H9 (cell line): ENCODE data around the gene TTC3. TPM values are rescaled to one million over a fixed set of nuclear protein-coding genes. Genes with fewer than 3 reads are reported as not detected.
A peak's percentile ranks its signal among the peaks of the same experiment; 100 is the strongest.

Source experiments
- DNase-seq: peaks from one replicate; pipeline ENCODE4 v3.0.0-alpha.2; 2017
- H2AFZ ChIP-seq: one replicate; pipeline ENCODE4 v1.6.1; 2013; ENCODE audit warnings: mild to moderate bottlenecking, low read length, control low read depth, moderate library complexity
- H2AK5ac ChIP-seq: 2 replicates; pipeline ENCODE4 v1.6.1; 2013; ENCODE audit warnings: low read length, control low read depth, mixed read lengths; ENCODE audit not compliant: insufficient read length
- H2BK120ac ChIP-seq: one replicate; pipeline ENCODE4 v1.6.1; 2013; ENCODE audit warnings: low read depth, mild to moderate bottlenecking, low read length, control low read depth, inconsistent platforms; ENCODE audit not compliant: poor library complexity, severe bottlenecking
- H2BK12ac ChIP-seq: 2 replicates; pipeline ENCODE4 v1.6.1; 2013; ENCODE audit warnings: low read length, control low read depth, mixed read lengths, low read depth; ENCODE audit not compliant: insufficient read length
- H2BK15ac ChIP-seq: 2 replicates; pipeline ENCODE4 v1.6.1; 2013; ENCODE audit warnings: low read depth, low read length, control low read depth
- H2BK20ac ChIP-seq: one replicate; pipeline ENCODE4 v1.6.1; 2013; ENCODE audit warnings: low read depth, mild to moderate bottlenecking, low read length, control low read depth, inconsistent platforms; ENCODE audit not compliant: poor library complexity, severe bottlenecking
- H2BK5ac ChIP-seq: 2 replicates; pipeline ENCODE4 v1.6.1; 2013; ENCODE audit warnings: low read length, control low read depth, mixed read lengths; ENCODE audit not compliant: insufficient read length
- H3K14ac ChIP-seq: 2 replicates; pipeline ENCODE4 v1.6.1; 2013; ENCODE audit warnings: low read length, control low read depth; ENCODE audit not compliant: insufficient read depth
- H3K18ac ChIP-seq: 2 replicates; pipeline ENCODE4 v1.6.1; 2013; ENCODE audit warnings: low read depth, mild to moderate bottlenecking, mixed read lengths, low read length, control low read depth; ENCODE audit not compliant: insufficient read length
- H3K23ac ChIP-seq: 2 replicates; pipeline ENCODE4 v1.6.1; 2013; ENCODE audit warnings: low read length, control low read depth, mixed read lengths, low read depth; ENCODE audit not compliant: insufficient read length
- H3K23me2 ChIP-seq: 2 replicates; pipeline ENCODE4 v1.6.1; 2013; ENCODE audit warnings: low read depth, mild to moderate bottlenecking, mixed read lengths, low read length, control low read depth; ENCODE audit not compliant: insufficient read length, poor library complexity, severe bottlenecking
- H3K27ac ChIP-seq: 2 replicates; pipeline ENCODE4 v1.5.1; 2013; ENCODE audit warnings: low read length, control low read depth, mixed read lengths, low read depth; ENCODE audit not compliant: insufficient read length
- H3K27me3 ChIP-seq: 2 replicates; pipeline ENCODE4 v1.6.1; 2013; ENCODE audit warnings: low read length, control low read depth, inconsistent platforms; ENCODE audit not compliant: insufficient read depth
- H3K4ac ChIP-seq: 2 replicates; pipeline ENCODE4 v1.6.1; 2013; ENCODE audit warnings: low read depth, mild to moderate bottlenecking, control low read depth, inconsistent platforms, low read length, moderate library complexity
- H3K4me1 ChIP-seq: 2 replicates; pipeline ENCODE4 v1.6.1; 2013; ENCODE audit warnings: low read length, control low read depth, inconsistent platforms; ENCODE audit not compliant: insufficient read depth
- H3K4me2 ChIP-seq: 2 replicates; pipeline ENCODE4 v1.6.1; 2013; ENCODE audit warnings: low read length, control low read depth, mixed read lengths; ENCODE audit not compliant: insufficient read length, insufficient read depth
- H3K56ac ChIP-seq: 2 replicates; pipeline ENCODE4 v1.6.1; 2013; ENCODE audit warnings: low read depth, mild to moderate bottlenecking, mixed read lengths, low read length, control low read depth; ENCODE audit not compliant: insufficient read length
- H3K79me1 ChIP-seq: 2 replicates; pipeline ENCODE4 v1.6.1; 2013; ENCODE audit warnings: low read depth, mild to moderate bottlenecking, moderate library complexity, low read length, control low read depth, inconsistent platforms; ENCODE audit not compliant: insufficient read depth, poor library complexity, severe bottlenecking
- H3K79me2 ChIP-seq: 2 replicates; pipeline ENCODE4 v1.6.1; 2013; ENCODE audit warnings: low read length, control low read depth, inconsistent platforms; ENCODE audit not compliant: insufficient read depth
- H3K9ac ChIP-seq: 2 replicates; pipeline ENCODE4 v1.6.1; 2013; ENCODE audit warnings: low read length, control low read depth, mixed read lengths; ENCODE audit not compliant: insufficient read length; ENCODE audit errors: extremely low read depth
- H3K9me3 ChIP-seq: one replicate; pipeline ENCODE4 v1.6.1; 2013; ENCODE audit warnings: low read depth, low read length, inconsistent platforms; ENCODE audit not compliant: control insufficient read depth
- H3T11ph ChIP-seq: one replicate; pipeline ENCODE4 v1.6.1; 2013; ENCODE audit warnings: mild to moderate bottlenecking, low read length, control low read depth, inconsistent platforms
- H4K20me1 ChIP-seq: one replicate; pipeline ENCODE4 v1.6.1; 2013; ENCODE audit not compliant: control insufficient read depth, insufficient read length, insufficient read depth
- H4K5ac ChIP-seq: 2 replicates; pipeline ENCODE4 v1.6.1; 2013; ENCODE audit warnings: low read depth, mild to moderate bottlenecking, mixed read lengths, low read length, control low read depth; ENCODE audit not compliant: insufficient read length
- H4K8ac ChIP-seq: replicated peaks from 2 replicates; pipeline ENCODE4 v1.6.1; 2013; ENCODE audit warnings: low read length, control low read depth, mixed read lengths, low read depth; ENCODE audit not compliant: insufficient read length
- H4K91ac ChIP-seq: 2 replicates; pipeline ENCODE4 v1.6.1; 2013; ENCODE audit warnings: low read depth, mild to moderate bottlenecking, moderate library complexity, mixed read lengths, low read length, control low read depth; ENCODE audit not compliant: insufficient read length
- H3K27ac Mint-ChIP-seq, 3 experiments: 2 replicates in 2 of 3; 3 replicates in 1 of 3; pipeline ENCODE4 v1.8.0; 2020 to 2021; ENCODE audit warnings: mixed read lengths in 3 of 3, mild to moderate bottlenecking in 1 of 3, moderate library complexity in 1 of 3
- H3K27me3 Mint-ChIP-seq: 2 replicates; pipeline ENCODE4 v1.8.0; 2021; ENCODE audit warnings: low read depth, mild to moderate bottlenecking, moderate library complexity, mixed read lengths
- H3K36me3 Mint-ChIP-seq, 3 experiments: 2 replicates in 2 of 3; 3 replicates in 1 of 3; pipeline ENCODE4 v1.8.0; 2020 to 2021; ENCODE audit warnings: low read depth in 3 of 3, mixed read lengths in 3 of 3; ENCODE audit not compliant: insufficient read depth in 1 of 3
- H3K4me1 Mint-ChIP-seq, 2 experiments: 2 replicates each; pipeline ENCODE4 v1.8.0; 2020; ENCODE audit warnings: mixed read lengths in 2 of 2
- H3K4me3 Mint-ChIP-seq, 2 experiments: 2 replicates in 1 of 2; 3 replicates in 1 of 2; pipeline ENCODE4 v1.8.0; 2020 to 2021; ENCODE audit warnings: mild to moderate bottlenecking in 2 of 2, mixed read lengths in 2 of 2, moderate library complexity in 1 of 2
- H3K9me3 Mint-ChIP-seq, 2 experiments: 2 replicates in 1 of 2; 3 replicates in 1 of 2; pipeline ENCODE4 v1.8.0; 2020; ENCODE audit warnings: mild to moderate bottlenecking in 2 of 2, mixed read lengths in 2 of 2, moderate library complexity in 1 of 2
- whole genome bisulfite sequencing: extraction: QIAGEN DNeasy Blood & Tissue Kit; methylation state at CpG from one replicate; pipeline ENCODE4 v1.1.7; 2013; ENCODE audit warnings: missing lambda C conversion rate, low lambda C conversion rate, mixed read lengths; ENCODE audit not compliant: insufficient read length; ENCODE audit errors: extremely low coverage; 5-methylcytosine and 5-hydroxymethylcytosine counted together
- total RNA-seq: library from RNA; stranded (reverse); gene quantifications from 2 replicates; pipeline ENCODE4 v1.2.1, GENCODE V29; 2021
- TF ChIP-seq, protein P1 (sequence below): fragments of 200-600 bp; sonication (generic); conservative IDR thresholded peaks from 3 replicates; pipeline ENCODE4 v1.8.0; 2021; ENCODE audit warnings: antibody characterized with exemption, mild to moderate bottlenecking

Gene TTC3
- total RNA-seq, 1 experiment from 2014 or later = 46.5 TPM

GRCh38 chr21:37192019-37192418 is 119.0 kb downstream of the TTC3 start:
- Histone ChIP-seq H3K27ac (no peak overlapping the region), H2BK20ac (no peak overlapping the region), H3K4ac (no peak overlapping the region), H2BK120ac (no peak overlapping the region), H3K23ac (no peak overlapping the region), H3K23me2 (no peaks in the 10 kb centered on the region), H2BK15ac (no peak overlapping the region), H3K18ac (no peak overlapping the region), H4K20me1 (no peaks in the 10 kb centered on the region), H3K27me3 (no peaks in the 10 kb centered on the region), H3K79me1 (no peaks in the 10 kb centered on the region), H2BK5ac (no peak overlapping the region), H3K79me2 (no peaks in the 10 kb centered on the region), H4K91ac (no peak overlapping the region), H4K5ac (no peak overlapping the region), H3K9ac (no peak overlapping the region), H4K8ac (no peak overlapping the region), H3K9me3 (no peaks in the 10 kb centered on the region), H3T11ph (no peak overlapping the region), H2BK12ac (no peak overlapping the region), H3K4me1 (no peaks in the 10 kb centered on the region), H3K56ac (no peak overlapping the region), H3K4me2 (no peak overlapping the region), H3K14ac (no peak overlapping the region), H2AK5ac (no peak overlapping the region), H2AFZ (no peak overlapping the region)
- Mint-ChIP-seq H3K4me1 (peaks cover 12 to 13% of the 10 kb centered on the region in 2 experiments), H3K27ac (peak overlapping the region in 1 of 3 experiments; percentile 34; a peak in 1 of 7 replicates), H3K4me3 (no peak overlapping the region), H3K27me3 (no peaks in the 10 kb centered on the region), H3K36me3 (peaks cover 14 to 36% (median 23%) of the 10 kb centered on the region in 3 experiments), H3K9me3 (no peaks in the 10 kb centered on the region)
- TF ChIP-seq, protein P1, sequence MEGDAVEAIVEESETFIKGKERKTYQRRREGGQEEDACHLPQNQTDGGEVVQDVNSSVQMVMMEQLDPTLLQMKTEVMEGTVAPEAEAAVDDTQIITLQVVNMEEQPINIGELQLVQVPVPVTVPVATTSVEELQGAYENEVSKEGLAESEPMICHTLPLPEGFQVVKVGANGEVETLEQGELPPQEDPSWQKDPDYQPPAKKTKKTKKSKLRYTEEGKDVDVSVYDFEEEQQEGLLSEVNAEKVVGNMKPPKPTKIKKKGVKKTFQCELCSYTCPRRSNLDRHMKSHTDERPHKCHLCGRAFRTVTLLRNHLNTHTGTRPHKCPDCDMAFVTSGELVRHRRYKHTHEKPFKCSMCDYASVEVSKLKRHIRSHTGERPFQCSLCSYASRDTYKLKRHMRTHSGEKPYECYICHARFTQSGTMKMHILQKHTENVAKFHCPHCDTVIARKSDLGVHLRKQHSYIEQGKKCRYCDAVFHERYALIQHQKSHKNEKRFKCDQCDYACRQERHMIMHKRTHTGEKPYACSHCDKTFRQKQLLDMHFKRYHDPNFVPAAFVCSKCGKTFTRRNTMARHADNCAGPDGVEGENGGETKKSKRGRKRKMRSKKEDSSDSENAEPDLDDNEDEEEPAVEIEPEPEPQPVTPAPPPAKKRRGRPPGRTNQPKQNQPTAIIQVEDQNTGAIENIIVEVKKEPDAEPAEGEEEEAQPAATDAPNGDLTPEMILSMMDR = no peak
- no CpG with 5 or more reads among the region's 2 CpGs for WGBS
- no peak for DNase-seq
